RWPE2 (cell line): Measurements from ENCODE around the gene RETREG1.

Source experiments
- ATAC-seq: fragments of 200-7000 bp; cut with Tn5 transposase; 3 replicates; pipeline ENCODE4 v1.9.1; 2021; ENCODE audit warnings: low read depth
- DNase-seq: peaks from one replicate; pipeline ENCODE4 v3.0.0-alpha.2; 2020; ENCODE audit warnings: low spot score
- H3K27ac ChIP-seq: fragments of 450-650 bp; 2 replicates; pipeline ENCODE4 v1.5.1; 2017; ENCODE audit warnings: mild to moderate bottlenecking; ENCODE audit not compliant: poor library complexity, severe bottlenecking
- H3K27me3 ChIP-seq: fragments of 250-450 bp; sonication (Bioruptor Pico); 2 replicates; pipeline ENCODE4 v1.5.1; 2021; ENCODE audit warnings: mild to moderate bottlenecking, moderate library complexity; ENCODE audit not compliant: insufficient read depth, poor library complexity, severe bottlenecking
- H3K36me3 ChIP-seq: fragments of 250-450 bp; sonication (Bioruptor Pico); 2 replicates; pipeline ENCODE4 v1.5.1; 2020; ENCODE audit warnings: low read depth, mild to moderate bottlenecking, moderate library complexity
- H3K4me1 ChIP-seq: fragments of 250-450 bp; sonication (Bioruptor Pico); 2 replicates; pipeline ENCODE4 v1.5.1; 2021; ENCODE audit warnings: mild to moderate bottlenecking, moderate library complexity; ENCODE audit not compliant: insufficient read depth, poor library complexity, severe bottlenecking
- H3K4me3 ChIP-seq: fragments of 250-450 bp; sonication (Bioruptor Pico); 2 replicates; pipeline ENCODE4 v1.5.1; 2021; ENCODE audit warnings: mild to moderate bottlenecking, moderate library complexity; ENCODE audit not compliant: severe bottlenecking
- H3K9me3 ChIP-seq: fragments of 250-450 bp; sonication (Bioruptor Pico); 2 replicates; pipeline ENCODE4 v1.5.1; 2021; ENCODE audit warnings: mild to moderate bottlenecking, moderate library complexity; ENCODE audit not compliant: severe bottlenecking
- TF ChIP-seq, protein P1 (sequence below): fragments of 450-650 bp; IDR thresholded peaks from one replicate; pipeline ENCODE4 v1.5.1; 2017; ENCODE audit warnings: mild to moderate bottlenecking, moderate library complexity; ENCODE audit not compliant: poor library complexity, severe bottlenecking

RETREG1 gene

DNA sequence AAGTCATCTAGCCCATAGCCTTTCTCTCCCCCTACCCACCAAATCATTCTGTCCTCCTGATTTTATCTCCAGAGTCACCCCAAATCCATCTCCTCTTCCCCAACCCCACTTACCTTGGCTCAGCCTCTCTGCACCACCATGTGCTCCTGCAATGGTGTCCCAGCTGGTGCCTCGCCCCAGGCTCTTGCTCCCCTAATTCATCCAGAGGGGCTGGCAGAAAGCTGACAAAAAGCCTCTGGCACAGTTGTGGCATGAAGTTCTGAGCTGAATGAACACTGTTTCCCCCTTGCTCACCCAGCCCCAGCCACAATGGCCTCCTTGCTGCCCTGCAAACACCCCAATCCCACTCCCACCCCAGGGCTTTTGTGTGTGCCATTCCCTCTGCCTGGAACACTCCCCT, 10.2 kb downstream of the RETREG1 start:
- Histone ChIP-seq H3K4me1 (no peaks in the 10 kb centered on the region), H3K4me3 (no peak overlapping the region), H3K27me3 (no peaks in the 10 kb centered on the region), H3K9me3 (no peaks in the 10 kb centered on the region), H3K27ac (no peak overlapping the region), H3K36me3 (no peaks in the 10 kb centered on the region)
- DNase-seq (no peak), ATAC-seq (no peak)
- TF ChIP-seq, protein P1, sequence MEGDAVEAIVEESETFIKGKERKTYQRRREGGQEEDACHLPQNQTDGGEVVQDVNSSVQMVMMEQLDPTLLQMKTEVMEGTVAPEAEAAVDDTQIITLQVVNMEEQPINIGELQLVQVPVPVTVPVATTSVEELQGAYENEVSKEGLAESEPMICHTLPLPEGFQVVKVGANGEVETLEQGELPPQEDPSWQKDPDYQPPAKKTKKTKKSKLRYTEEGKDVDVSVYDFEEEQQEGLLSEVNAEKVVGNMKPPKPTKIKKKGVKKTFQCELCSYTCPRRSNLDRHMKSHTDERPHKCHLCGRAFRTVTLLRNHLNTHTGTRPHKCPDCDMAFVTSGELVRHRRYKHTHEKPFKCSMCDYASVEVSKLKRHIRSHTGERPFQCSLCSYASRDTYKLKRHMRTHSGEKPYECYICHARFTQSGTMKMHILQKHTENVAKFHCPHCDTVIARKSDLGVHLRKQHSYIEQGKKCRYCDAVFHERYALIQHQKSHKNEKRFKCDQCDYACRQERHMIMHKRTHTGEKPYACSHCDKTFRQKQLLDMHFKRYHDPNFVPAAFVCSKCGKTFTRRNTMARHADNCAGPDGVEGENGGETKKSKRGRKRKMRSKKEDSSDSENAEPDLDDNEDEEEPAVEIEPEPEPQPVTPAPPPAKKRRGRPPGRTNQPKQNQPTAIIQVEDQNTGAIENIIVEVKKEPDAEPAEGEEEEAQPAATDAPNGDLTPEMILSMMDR, result no peak

- H3K27ac ChIP-seq, result no peak overlapping the region
These were observed 13.1 kb downstream of the RETREG1 start for GRCh38 chr5:16603701-16604100.

DNA sequence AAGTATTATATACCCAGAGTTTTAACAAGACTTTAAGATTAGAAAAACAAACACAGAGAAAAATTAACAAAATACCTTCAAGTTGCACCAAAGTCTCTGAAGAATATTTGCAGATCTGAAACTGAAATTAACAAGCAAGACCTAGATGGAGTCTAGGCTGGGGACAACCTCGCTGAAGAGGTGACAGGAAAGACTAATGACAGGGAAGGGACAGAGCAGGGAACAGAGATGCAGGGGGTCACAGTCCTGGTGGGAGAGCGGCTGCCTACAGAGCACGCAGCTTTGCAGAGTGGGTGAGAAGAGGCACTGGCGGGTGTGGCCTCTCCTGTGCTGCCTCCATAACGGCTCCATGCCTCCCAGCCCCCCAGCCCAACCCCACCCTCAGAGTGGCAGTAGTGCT, 13.5 kb downstream of the RETREG1 start:
- ATAC-seq (no peak), DNase-seq (no peak)
- Histone ChIP-seq H3K27ac (no peak overlapping the region), H3K27me3 (no peaks in the 10 kb centered on the region), H3K4me3 (no peak overlapping the region), H3K36me3 (no peaks in the 10 kb centered on the region), H3K4me1 (no peaks in the 10 kb centered on the region), H3K9me3 (no peaks in the 10 kb centered on the region)
- TF ChIP-seq, protein P1, result no peak

More at GRCh38 chr5:16603701-16604100, 13.1 kb downstream of the RETREG1 start:
- Histone ChIP-seq H3K27me3 (no peaks in the 10 kb centered on the region), H3K36me3 (no peaks in the 10 kb centered on the region), H3K4me1 (no peaks in the 10 kb centered on the region), H3K9me3 (no peaks in the 10 kb centered on the region), H3K4me3 (no peak overlapping the region)
- TF ChIP-seq, protein P1, result no peak
- no peak for DNase-seq
- no peak for ATAC-seq

GRCh38 chr5:16602182-16602581, 14.6 kb downstream of the RETREG1 start:
- no peaks in the 10 kb centered on the region for H3K9me3 ChIP-seq
- no peaks in the 10 kb centered on the region for H3K27me3 ChIP-seq
- no peak for ATAC-seq
- no peak overlapping the region for H3K27ac ChIP-seq
- TF ChIP-seq, protein P1, result no peak
- DNase-seq, result no peak
- H3K4me3 ChIP-seq, result no peak overlapping the region
- no peaks in the 10 kb centered on the region for H3K36me3 ChIP-seq
- H3K4me1 ChIP-seq, result no peaks in the 10 kb centered on the region

DNA sequence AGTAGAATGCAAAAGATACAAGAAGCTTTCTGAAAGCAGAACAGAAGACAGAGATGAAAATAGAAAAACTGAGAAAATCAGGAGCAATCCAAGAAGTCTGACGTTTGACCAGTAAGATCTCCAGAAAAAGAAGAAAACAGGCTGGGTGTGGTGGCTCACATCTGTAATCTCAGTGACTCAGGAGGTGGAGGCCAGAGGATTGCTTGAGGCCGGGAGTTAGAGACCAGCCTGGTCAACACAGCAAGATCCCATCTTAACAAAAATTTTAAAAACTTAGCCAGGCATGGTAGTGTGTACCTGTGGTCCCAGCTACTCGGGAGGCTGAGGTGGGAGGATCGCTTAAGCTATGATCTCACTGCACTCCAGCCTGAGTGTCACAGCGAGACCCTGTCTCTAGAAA, 15.9 kb downstream of the RETREG1 start:
- Histone ChIP-seq H3K27ac (no peak overlapping the region), H3K36me3 (no peaks in the 10 kb centered on the region), H3K9me3 (no peaks in the 10 kb centered on the region), H3K27me3 (no peaks in the 10 kb centered on the region), H3K4me1 (no peaks in the 10 kb centered on the region), H3K4me3 (no peak overlapping the region)
- DNase-seq (no peak), ATAC-seq (no peak)
- TF ChIP-seq, protein P1, result no peak
